DMS 273 treated with DMSO at 0.1 percent for 48 hours (cell line): ENCODE data around the gene SMARCA2.
"Not testable (repeated sequence)": the region's sequence is repeated elsewhere in the genome, so short reads cannot be mapped to it uniquely, and the experiment has no call there.

ENCODE experiments used
- DNase-seq: peaks from one replicate; lab custom pipeline; 2025; lab: John Stamatoyannopoulos, UW

SMARCA2 gene

GRCh38 chr9:2144619-2145018, 129.5 kb downstream of the SMARCA2 start:
- DNase-seq, result no peak

GRCh38 chr9:2145746-2146145, 130.6 kb downstream of the SMARCA2 start:
- no peak for DNase-seq

GRCh38 chr9:2146700-2147099, 131.6 kb downstream of the SMARCA2 start:
- not testable (repeated sequence) for DNase-seq

GRCh38 chr9:2150338-2150737, 135.2 kb downstream of the SMARCA2 start:
- no peak for DNase-seq

GRCh38 chr9:2151171-2151570, 136.0 kb downstream of the SMARCA2 start:
- no peak for DNase-seq

GRCh38 chr9:2152966-2153629, 138.0 kb downstream of the SMARCA2 start:
- no peak for DNase-seq

GRCh38 chr9:2153630-2154217, 138.6 kb downstream of the SMARCA2 start:
- DNase-seq, result no peak

GRCh38 chr9:2154731-2155130, 139.6 kb downstream of the SMARCA2 start:
- no peak for DNase-seq

GRCh38 chr9:2155966-2156365, 140.8 kb downstream of the SMARCA2 start:
- DNase-seq, result no peak

GRCh38 chr9:2157277-2158110, 142.3 kb downstream of the SMARCA2 start:
- no peak for DNase-seq

- no peak for DNase-seq
These were observed 143.0 kb downstream of the SMARCA2 start for GRCh38 chr9:2158111-2158610.

- no peak for DNase-seq
These were observed 143.8 kb downstream of the SMARCA2 start for GRCh38 chr9:2158766-2159430.

- DNase-seq, result no peak
These were observed 144.6 kb downstream of the SMARCA2 start for GRCh38 chr9:2159521-2160454.

- no peak for DNase-seq
These were observed 146.5 kb downstream of the SMARCA2 start for GRCh38 chr9:2161661-2162060.

- no peak for DNase-seq
These were observed 148.2 kb downstream of the SMARCA2 start for GRCh38 chr9:2163231-2163885.

GRCh38 chr9:2164268-2164667, 149.1 kb downstream of the SMARCA2 start:
- no peak for DNase-seq

GRCh38 chr9:2166203-2166602, 151.1 kb downstream of the SMARCA2 start:
- no peak for DNase-seq

- no peak for DNase-seq
These were observed 153.9 kb downstream of the SMARCA2 start for GRCh38 chr9:2169035-2169434.

- no peak for DNase-seq
These were observed 155.6 kb downstream of the SMARCA2 start for GRCh38 chr9:2170722-2171121.

- no peak for DNase-seq
These were observed 158.0 kb downstream of the SMARCA2 start for GRCh38 chr9:2173170-2173569.

- DNase-seq, result no peak
These were observed 158.7 kb downstream of the SMARCA2 start for GRCh38 chr9:2173861-2174260.
